ENCODE measurements around the gene NUP210L. TPM values are rescaled to one million over a fixed set of nuclear protein-coding genes. Genes with fewer than 3 reads are reported as not detected.
A peak's percentile ranks its signal among the peaks of the same experiment; 100 is the strongest.
"Not testable (repeated sequence)": the region's sequence is repeated elsewhere in the genome, so short reads cannot be mapped to it uniquely, and the experiment has no call there.

NUP210L gene
- total and polyA plus RNA-seq, 2 of the 13 experiments (the other 11 are each of a cell fraction or from before 2014, with no cell fraction given) = not detected

DNA sequence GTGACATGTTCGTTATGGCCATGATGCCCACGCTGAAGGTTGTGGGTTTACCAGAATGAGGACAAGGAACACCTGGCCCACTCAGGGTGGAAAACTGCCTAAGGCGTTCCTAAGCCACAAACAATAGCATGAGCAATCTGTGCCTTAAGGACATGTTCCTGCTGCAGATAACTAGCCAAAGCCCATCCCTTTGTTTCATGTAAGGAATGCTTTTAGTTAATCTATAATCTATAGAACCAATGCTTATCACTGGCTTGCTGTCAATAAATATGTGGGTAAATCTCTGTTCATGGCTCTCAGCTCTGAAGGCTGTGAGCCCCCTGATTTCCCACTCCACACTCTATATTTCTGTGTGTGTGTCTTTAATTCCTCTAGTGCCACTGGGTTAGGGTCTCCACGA is 107.4 kb downstream of the NUP210L start:
- CTCF ChIA-PET (ENCODE audit: low intra/inter-chr PET ratio, low total read pairs); H3K4me2 ChIP-seq (ENCODE audit: low read depth, low read length); H3K79me2 ChIP-seq (ENCODE audit: insufficient read depth, low read length); H3K4me3 ChIP-seq (replicated peaks in 1 of 3; ENCODE audit: insufficient read depth in 1 of 3, low read depth in 2 of 3, low read length in 3 of 3); intact Hi-C loops (cut with micrococcal nuclease; ENCODE audit: unreplicated experiment); H3K9ac ChIP-seq (ENCODE audit: insufficient read depth, low read depth, low read length); ATAC-seq; H3K9me3 ChIP-seq (ENCODE audit: low read length); DNase-seq (ENCODE audit: low spot score); H2AFZ ChIP-seq (ENCODE audit: low read length); H3K27ac ChIP-seq (ENCODE audit: extremely low read length, insufficient read depth, low read length); H3K27me3 ChIP-seq (ENCODE audit: control insufficient read depth in 1 of 2, insufficient read depth in 2 of 2, low read length in 2 of 2); H3K4me1 ChIP-seq (ENCODE audit: insufficient read depth, low read length); H3K36me3 ChIP-seq (replicated peaks in 1 of 2; ENCODE audit: control insufficient read depth in 1 of 2, insufficient read depth in 2 of 2, low read length in 2 of 2); in situ Hi-C loops (cut with HindIII; ENCODE audit: extremely low pct_ligation_motif_present, low pct_unique_long_range_greater_than_20kb); BruUV-seq (replicated peaks); POLR2A ChIA-PET; FAIRE-seq; H4K20me1 ChIP-seq (ENCODE audit: insufficient read depth, low read length): not testable (repeated sequence)
- TF ChIP-seq ZNF761 (CRISPR knock-in tag; conservative IDR thresholded peaks at IDR 0.05) = peak; percentile 99
- WGBS (ENCODE audit: low lambda C conversion rate) = 0% methylated on average over 3 of the region's 4 CpGs

DNA sequence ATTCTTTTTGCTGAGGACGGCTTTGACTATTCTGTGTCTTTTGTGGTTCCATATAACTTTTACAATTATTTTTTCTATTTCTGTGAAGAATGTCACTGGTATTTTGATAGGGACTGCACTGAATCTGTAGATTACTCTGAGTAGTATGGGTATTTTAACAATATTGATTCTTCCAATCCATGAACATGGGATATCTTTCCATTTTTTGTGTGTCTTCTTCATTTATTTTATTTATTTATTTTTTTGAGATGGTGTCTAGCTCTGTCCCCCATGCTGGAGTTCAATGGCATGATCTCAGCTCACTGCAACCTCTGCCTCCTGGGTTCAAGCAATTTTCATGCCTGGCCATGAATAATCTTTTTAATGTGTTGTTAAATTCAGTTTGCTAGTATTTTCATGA is 121.2 kb downstream of the NUP210L start:
- H3K36me3 ChIP-seq (replicated peaks in 1 of 2; ENCODE audit: control insufficient read depth in 1 of 2, insufficient read depth in 2 of 2, low read length in 2 of 2); in situ Hi-C loops (cut with HindIII; ENCODE audit: extremely low pct_ligation_motif_present, low pct_unique_long_range_greater_than_20kb); H3K79me2 ChIP-seq (ENCODE audit: insufficient read depth, low read length); BruUV-seq (replicated peaks); H3K27ac ChIP-seq (ENCODE audit: extremely low read length, insufficient read depth, low read length); ATAC-seq; FAIRE-seq; POLR2A ChIA-PET; H4K20me1 ChIP-seq (ENCODE audit: insufficient read depth, low read length); CTCF ChIA-PET (ENCODE audit: low intra/inter-chr PET ratio, low total read pairs); DNase-seq (ENCODE audit: low spot score); H2AFZ ChIP-seq (ENCODE audit: low read length); intact Hi-C loops (cut with micrococcal nuclease; ENCODE audit: unreplicated experiment); H3K9me3 ChIP-seq (ENCODE audit: low read length); H3K4me1 ChIP-seq (ENCODE audit: insufficient read depth, low read length); H3K9ac ChIP-seq (ENCODE audit: insufficient read depth, low read depth, low read length); H3K4me2 ChIP-seq (ENCODE audit: low read depth, low read length); H3K27me3 ChIP-seq (ENCODE audit: control insufficient read depth in 1 of 2, insufficient read depth in 2 of 2, low read length in 2 of 2); H3K4me3 ChIP-seq (replicated peaks in 1 of 3; ENCODE audit: insufficient read depth in 1 of 3, low read depth in 2 of 3, low read length in 3 of 3): not testable (repeated sequence)
- WGBS (ENCODE audit: low lambda C conversion rate) = 66% methylated on average over 1 of the region's 1 CpG

DNA sequence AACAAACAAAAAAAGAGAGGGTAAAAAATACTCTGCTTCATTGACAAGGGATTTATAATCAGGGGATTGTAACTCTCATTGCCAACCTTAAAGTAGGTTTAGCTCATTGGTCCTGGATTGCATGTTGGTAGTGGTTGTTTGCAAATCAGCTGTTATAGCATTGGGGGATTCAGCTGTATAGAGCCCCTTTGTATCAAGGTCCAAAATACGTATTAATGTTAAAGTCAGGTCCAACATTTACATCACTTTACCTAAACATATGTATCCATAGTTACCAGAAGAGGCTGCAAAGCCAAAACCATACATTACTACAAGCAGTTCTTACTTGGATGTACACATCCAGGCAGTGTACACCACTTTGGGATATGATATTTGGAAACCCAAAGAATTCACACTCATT is 134.9 kb downstream of the NUP210L start:
- Histone ChIP-seq H2AFZ (ENCODE audit: low read length) (no peak overlapping the region), H4K20me1 (ENCODE audit: insufficient read depth, low read length) (no peaks in the 10 kb centered on the region), H3K27me3 (ENCODE audit: control insufficient read depth in 1 of 2, insufficient read depth in 2 of 2, low read length in 2 of 2) (no peaks in the 10 kb centered on the region), H3K9ac (ENCODE audit: insufficient read depth, low read depth, low read length) (no peak overlapping the region), H3K4me3 (replicated peaks in 1 of 3; ENCODE audit: insufficient read depth in 1 of 3, low read depth in 2 of 3, low read length in 3 of 3) (no peak overlapping the region), H3K4me2 (ENCODE audit: low read depth, low read length) (no peak overlapping the region), H3K4me1 (ENCODE audit: insufficient read depth, low read length) (0 out of 2 replicates have a peak, but pooled peaks cover 8% of the 10 kb centered on the region), H3K9me3 (ENCODE audit: low read length) (no peaks in the 10 kb centered on the region), H3K36me3 (replicated peaks in 1 of 2; ENCODE audit: control insufficient read depth in 1 of 2, insufficient read depth in 2 of 2, low read length in 2 of 2) (no peaks in the 10 kb centered on the region), H3K79me2 (ENCODE audit: insufficient read depth, low read length) (no peaks in the 10 kb centered on the region), H3K27ac (ENCODE audit: extremely low read length, insufficient read depth, low read length) (no peak overlapping the region)
- in situ Hi-C loops (cut with HindIII; ENCODE audit: extremely low pct_ligation_motif_present, low pct_unique_long_range_greater_than_20kb) (no loop called here), intact Hi-C loops (cut with micrococcal nuclease; ENCODE audit: unreplicated experiment) (no loop called here)
- ChIA-PET CTCF (ENCODE audit: low intra/inter-chr PET ratio, low total read pairs) (no interaction called here), POLR2A (interaction anchor here (1.1 kb wide), 1 partner anchor 29 kb away, joined by 3 read pairs; the partner anchor contains the start of gene RPS27)
- no peak for FAIRE-seq
- no peak for ATAC-seq
- 44% methylated on average over 1 of the region's 1 CpG for WGBS (ENCODE audit: low lambda C conversion rate)
- no peak for DNase-seq (ENCODE audit: low spot score)
- no TSS peak for BruUV-seq (replicated peaks)
- no peak for TF ChIP-seq DDIT3 (CRISPR knock-in tag; IDR thresholded peaks at IDR 0.05)
- no peak for TF ChIP-seq MLLT10 (CRISPR knock-in tag; IDR thresholded peaks at IDR 0.05)
- TF ChIP-seq KLF12 (CRISPR knock-in tag; IDR thresholded peaks at IDR 0.05; ENCODE audit: borderline replicate concordance) = no peak
- TF ChIP-seq HOXA5 (CRISPR knock-in tag; IDR thresholded peaks at IDR 0.05) = no peak
- TF ChIP-seq, protein P1, sequence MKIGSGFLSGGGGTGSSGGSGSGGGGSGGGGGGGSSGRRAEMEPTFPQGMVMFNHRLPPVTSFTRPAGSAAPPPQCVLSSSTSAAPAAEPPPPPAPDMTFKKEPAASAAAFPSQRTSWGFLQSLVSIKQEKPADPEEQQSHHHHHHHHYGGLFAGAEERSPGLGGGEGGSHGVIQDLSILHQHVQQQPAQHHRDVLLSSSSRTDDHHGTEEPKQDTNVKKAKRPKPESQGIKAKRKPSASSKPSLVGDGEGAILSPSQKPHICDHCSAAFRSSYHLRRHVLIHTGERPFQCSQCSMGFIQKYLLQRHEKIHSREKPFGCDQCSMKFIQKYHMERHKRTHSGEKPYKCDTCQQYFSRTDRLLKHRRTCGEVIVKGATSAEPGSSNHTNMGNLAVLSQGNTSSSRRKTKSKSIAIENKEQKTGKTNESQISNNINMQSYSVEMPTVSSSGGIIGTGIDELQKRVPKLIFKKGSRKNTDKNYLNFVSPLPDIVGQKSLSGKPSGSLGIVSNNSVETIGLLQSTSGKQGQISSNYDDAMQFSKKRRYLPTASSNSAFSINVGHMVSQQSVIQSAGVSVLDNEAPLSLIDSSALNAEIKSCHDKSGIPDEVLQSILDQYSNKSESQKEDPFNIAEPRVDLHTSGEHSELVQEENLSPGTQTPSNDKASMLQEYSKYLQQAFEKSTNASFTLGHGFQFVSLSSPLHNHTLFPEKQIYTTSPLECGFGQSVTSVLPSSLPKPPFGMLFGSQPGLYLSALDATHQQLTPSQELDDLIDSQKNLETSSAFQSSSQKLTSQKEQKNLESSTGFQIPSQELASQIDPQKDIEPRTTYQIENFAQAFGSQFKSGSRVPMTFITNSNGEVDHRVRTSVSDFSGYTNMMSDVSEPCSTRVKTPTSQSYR (CRISPR knock-in tag; IDR thresholded peaks at IDR 0.05; ENCODE audit: borderline replicate concordance) = no peak
- TF ChIP-seq ZNF788 (CRISPR knock-in tag; IDR thresholded peaks at IDR 0.05; ENCODE audit: borderline replicate concordance) = no peak
- TF ChIP-seq GABPB1 (CRISPR knock-in tag; IDR thresholded peaks at IDR 0.05) = no peak
- no peak for TF ChIP-seq ZSCAN12 (CRISPR knock-in tag; IDR thresholded peaks at IDR 0.05)
- TF ChIP-seq ERF (CRISPR knock-in tag; IDR thresholded peaks at IDR 0.05) = no peak

Measured in HepG2 (cell line).